Adipose tissue (tissue), 3 donors: ENCODE results near the gene FAIM2. TPM values are rescaled to one million over a fixed set of nuclear protein-coding genes. Genes with fewer than 3 reads are reported as not detected.

ENCODE experiments used
- H3K27ac ChIP-seq: one replicate; pipeline ENCODE4 v1.5.1; 2013; ENCODE audit warnings: low read depth, low read length
- WGBS, 3 donors: extraction: QIAGEN DNeasy Blood & Tissue Kit; methylation state at CpG; one replicate each; pipeline ENCODE4 v1.1.7; 2013; 5-methylcytosine and 5-hydroxymethylcytosine counted together
- polyA plus RNA-seq, 3 donors: library from polyadenylated mRNA; stranded (reverse); fragments of 200-250 nt; gene quantifications; one replicate each; pipeline ENCODE4 v1.2.3, GENCODE V29; 2013
- donor health status: healthy with polysubstance abuse.
- donor health status: Bipolar disorder and iron deficiency.
- donor health status: healthy.

The FAIM2 gene
- polyA plus RNA-seq, 3 donors: 0.19 to 6.0 (median 0.53) TPM

GRCh38 chr12:49902399-49903350 is 1.0 kb downstream of the FAIM2 start:
- no peak overlapping the region for H3K27ac ChIP-seq
- WGBS, 3 donors: 78 to 83% (median 81%) methylated on average over 16 of the region's 16 CpGs

DNA sequence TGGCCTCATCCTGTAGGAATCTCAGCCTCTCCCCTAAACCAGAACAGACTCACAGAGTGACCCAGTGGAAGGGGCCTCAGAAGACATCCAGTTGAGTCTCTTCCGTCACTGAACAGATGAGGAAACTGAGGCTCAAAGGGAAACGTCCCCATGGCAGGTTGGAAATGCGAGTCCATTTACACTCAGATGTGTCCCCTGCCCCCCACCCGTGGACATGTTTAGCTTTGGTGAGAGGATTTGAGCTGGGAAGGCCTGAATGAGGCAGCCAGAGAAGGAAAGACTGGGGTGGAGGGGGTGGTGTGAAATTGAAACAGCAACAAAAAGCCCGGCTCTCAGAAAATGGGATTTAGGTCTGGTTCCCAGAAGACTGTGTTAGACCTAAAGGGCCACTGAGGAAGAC is 1.7 kb downstream of the FAIM2 start:
- H3K27ac ChIP-seq: no peak overlapping the region
- WGBS, 3 donors: 81 to 93% (median 89%) methylated on average over 5 of the region's 5 CpGs

- no peak overlapping the region for H3K27ac ChIP-seq
- 68 to 70% (median 70%) methylated on average over 4 of the region's 4 CpGs for WGBS, 3 donors
Observed at GRCh38 chr12:49901026-49901425, 2.7 kb downstream of the FAIM2 start.

- 72 to 78% (median 74%) methylated on average over 6 of the region's 6 CpGs for WGBS, 3 donors
- no peak overlapping the region for H3K27ac ChIP-seq
Observed at GRCh38 chr12:49900371-49900770, 3.3 kb downstream of the FAIM2 start.

- H3K27ac ChIP-seq: no peak overlapping the region
- WGBS, 3 donors: 82 to 87% (median 85%) methylated on average over 7 of the region's 7 CpGs
Observed at GRCh38 chr12:49899921-49900320, 3.8 kb downstream of the FAIM2 start.

GRCh38 chr12:49899286-49899843 is 4.3 kb downstream of the FAIM2 start:
- WGBS, 3 donors: 95 to 96% (median 95%) methylated on average over 9 of the region's 9 CpGs
- H3K27ac ChIP-seq: no peak overlapping the region

DNA sequence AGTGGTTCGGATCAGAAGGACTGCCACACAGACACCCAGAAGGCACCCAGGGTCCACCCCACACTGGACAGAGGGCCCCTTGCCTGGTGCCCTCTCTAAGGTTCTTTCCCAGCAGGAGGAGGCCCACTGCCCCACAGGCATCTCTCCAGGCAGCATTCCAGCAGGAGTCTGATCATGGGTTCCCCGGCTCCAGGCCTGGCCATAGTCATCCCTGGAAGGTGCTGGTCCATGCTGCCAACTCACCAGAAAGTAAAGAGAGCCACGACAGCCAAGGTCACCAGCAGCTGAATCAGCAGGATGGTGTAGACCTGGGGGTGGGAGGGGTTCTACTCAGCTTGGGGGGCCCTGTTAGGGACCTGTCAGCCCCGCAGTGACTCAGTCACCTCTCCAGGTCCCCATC is 6.4 kb downstream of the FAIM2 start:
- H3K27ac ChIP-seq: no peak overlapping the region
- 60 to 88% (median 83%) methylated on average over 4 of the region's 4 CpGs for WGBS, 3 donors

- WGBS, 3 donors: 75 to 79% (median 75%) methylated on average over 8 to 9 of the region's 9 CpGs
- no peak overlapping the region for H3K27ac ChIP-seq
Observed at GRCh38 chr12:49895773-49896172, 7.9 kb downstream of the FAIM2 start.

GRCh38 chr12:49894751-49895148 is 8.9 kb downstream of the FAIM2 start:
- H3K27ac ChIP-seq: no peak overlapping the region
- 67 to 80% (median 77%) methylated on average over 5 of the region's 5 CpGs for WGBS, 3 donors

- WGBS, 3 donors: 84 to 90% (median 87%) methylated on average over 10 of the region's 10 CpGs
- H3K27ac ChIP-seq: no peak overlapping the region
Observed at GRCh38 chr12:49893753-49894750, 9.6 kb downstream of the FAIM2 start.

- WGBS, 3 donors: 48 to 81% (median 73%) methylated on average over 3 of the region's 3 CpGs
- no peak overlapping the region for H3K27ac ChIP-seq
Observed at GRCh38 chr12:49892732-49893317, 10.9 kb downstream of the FAIM2 start.

DNA sequence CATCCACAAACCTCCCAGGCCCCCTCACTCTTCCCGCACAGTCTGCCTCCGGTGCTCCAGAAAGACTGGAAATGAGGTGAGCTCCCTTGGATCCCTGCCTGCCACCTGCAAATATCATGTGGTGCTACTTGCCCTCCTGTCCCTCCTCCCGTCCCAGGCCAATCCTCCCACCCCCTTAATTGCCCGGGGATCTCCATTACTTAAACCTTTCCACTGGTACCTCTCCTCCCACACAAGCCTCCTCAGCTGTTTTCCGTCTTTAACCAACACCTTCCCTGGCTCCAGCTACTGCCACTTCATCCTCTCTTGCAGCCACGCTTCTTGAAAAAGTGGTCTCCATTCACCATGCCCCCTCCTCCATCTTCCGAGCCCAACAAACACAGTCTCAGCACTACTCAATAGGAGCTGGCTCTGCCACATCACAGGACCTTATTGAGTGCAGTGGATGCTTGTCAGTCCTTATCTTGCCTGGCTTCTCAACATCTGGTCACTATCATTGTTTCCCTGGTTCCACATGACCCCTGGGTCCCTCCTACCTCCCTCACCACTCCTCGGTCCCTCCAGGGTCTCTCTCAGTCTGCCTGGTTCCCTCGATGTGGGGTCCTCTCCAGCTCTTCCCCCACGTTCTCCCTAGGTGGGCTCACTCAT is 11.5 kb downstream of the FAIM2 start:
- H3K27ac ChIP-seq: no peak overlapping the region
- 66 to 80% (median 75%) methylated on average over 10 of the region's 10 CpGs for WGBS, 3 donors

DNA sequence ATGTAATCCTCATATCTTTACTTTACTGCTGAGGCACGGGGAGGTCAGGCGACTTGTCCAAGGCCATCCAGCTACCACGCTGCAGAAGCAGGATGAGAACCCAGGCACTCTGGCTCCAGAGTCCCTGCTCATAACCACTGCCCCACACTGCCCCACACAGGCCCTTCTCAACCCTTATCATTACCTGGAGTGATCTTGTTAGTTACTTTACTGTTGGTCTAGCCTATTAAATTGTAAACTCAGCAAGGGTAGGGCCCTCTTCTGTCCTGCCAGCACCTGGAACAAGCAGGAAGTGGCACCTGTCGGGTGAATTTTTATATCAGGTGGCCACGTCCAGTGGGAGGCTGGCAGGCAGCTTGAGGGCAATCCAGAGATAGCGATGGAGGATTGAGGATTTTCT is 12.2 kb downstream of the FAIM2 start:
- no peak overlapping the region for H3K27ac ChIP-seq
- 71 to 84% (median 83%) methylated on average over 6 of the region's 6 CpGs for WGBS, 3 donors

DNA sequence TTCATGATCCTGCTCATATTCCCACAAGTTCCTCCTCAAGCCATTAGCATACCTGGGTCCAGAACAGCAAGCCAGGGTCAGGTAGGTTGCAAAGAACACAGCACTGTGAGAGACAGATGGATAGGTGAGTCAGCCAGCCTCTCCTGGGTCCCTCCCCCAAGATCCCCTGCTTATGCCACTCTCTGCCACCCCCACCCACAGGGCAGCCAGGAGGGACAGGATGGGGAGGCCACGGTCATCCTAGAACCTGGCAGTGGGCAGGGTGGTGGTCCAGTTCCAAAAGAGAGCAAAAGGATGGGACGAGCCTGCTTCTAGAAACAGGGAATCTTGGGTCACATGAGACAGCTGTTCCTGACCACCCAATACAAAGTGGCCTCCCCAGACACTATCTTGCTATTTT is 12.7 kb downstream of the FAIM2 start:
- no peak overlapping the region for H3K27ac ChIP-seq
- 66 to 78% (median 77%) methylated on average over 2 of the region's 2 CpGs for WGBS, 3 donors

DNA sequence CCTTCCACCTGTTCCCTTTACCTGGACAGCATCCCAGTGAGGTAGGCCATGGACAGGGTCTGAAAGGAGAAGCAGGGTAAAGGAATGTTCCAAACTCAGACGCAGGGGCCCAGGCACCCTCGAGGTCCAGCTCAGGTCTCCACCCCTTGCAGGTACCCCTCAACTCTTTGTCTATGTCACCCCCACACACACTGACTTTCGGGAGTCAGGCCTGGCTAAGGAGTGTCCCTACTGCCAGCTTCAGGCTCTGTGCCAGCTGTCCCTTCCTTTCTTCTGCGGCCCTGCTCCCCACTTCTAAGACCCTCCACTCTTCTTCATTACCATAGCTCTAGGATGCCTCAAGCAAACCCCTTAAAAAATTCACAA is 13.6 kb downstream of the FAIM2 start:
- no peak overlapping the region for H3K27ac ChIP-seq
- WGBS, 3 donors: 66 to 85% (median 74%) methylated on average over 4 of the region's 4 CpGs

DNA sequence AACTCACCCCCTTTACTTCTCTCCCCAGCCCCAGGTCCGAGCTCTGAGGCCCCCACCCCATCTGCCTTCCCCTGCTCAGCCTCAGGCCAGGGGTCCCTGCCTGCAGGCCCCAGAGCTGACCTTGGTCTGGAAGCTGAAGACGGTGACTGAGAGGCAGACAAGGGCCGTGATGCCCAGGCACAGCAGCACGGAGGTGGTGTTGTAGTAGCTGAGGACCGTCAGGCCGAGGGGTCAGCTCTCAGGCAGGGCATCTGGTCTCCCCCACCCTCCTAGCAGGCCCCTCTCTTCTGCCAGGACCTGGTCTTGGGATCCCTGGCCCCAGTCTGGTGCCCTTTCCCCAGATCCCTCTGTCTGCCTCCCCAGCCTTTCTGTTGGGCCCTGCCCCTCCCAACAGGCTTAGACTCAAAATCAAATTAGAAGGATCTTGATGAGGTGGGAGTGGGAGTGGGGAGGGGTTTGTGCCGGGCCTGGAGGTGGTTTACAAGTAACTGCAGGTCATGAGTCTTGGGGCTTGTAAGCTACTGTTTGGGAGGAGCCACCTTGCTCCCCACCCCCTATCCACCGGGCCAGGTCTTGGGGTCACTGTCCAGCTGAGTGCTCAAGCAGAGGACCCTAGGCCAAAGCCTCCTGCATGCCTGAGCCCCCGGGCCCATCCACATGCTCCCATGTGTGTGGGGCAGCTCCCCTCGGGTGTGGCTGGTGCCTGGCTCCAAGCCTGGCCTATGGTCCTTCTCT is 14.2 kb downstream of the FAIM2 start:
- no peak overlapping the region for H3K27ac ChIP-seq
- 85 to 91% (median 88%) methylated on average over 10 of the region's 10 CpGs for WGBS, 3 donors

- 71 to 95% (median 91%) methylated on average over 13 of the region's 13 CpGs for WGBS, 3 donors
- H3K27ac ChIP-seq: no peak overlapping the region
Observed at GRCh38 chr12:49888461-49889151, 15.1 kb downstream of the FAIM2 start.
